ENCODE measurements around the gene FRK. TPM values are rescaled to one million over a fixed set of nuclear protein-coding genes. Genes with fewer than 3 reads are reported as not detected.

The FRK gene, protein sequence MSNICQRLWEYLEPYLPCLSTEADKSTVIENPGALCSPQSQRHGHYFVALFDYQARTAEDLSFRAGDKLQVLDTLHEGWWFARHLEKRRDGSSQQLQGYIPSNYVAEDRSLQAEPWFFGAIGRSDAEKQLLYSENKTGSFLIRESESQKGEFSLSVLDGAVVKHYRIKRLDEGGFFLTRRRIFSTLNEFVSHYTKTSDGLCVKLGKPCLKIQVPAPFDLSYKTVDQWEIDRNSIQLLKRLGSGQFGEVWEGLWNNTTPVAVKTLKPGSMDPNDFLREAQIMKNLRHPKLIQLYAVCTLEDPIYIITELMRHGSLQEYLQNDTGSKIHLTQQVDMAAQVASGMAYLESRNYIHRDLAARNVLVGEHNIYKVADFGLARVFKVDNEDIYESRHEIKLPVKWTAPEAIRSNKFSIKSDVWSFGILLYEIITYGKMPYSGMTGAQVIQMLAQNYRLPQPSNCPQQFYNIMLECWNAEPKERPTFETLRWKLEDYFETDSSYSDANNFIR
- 0.93 TPM for polyA plus RNA-seq (2012; ENCODE audit: missing spikeins)

DNA sequence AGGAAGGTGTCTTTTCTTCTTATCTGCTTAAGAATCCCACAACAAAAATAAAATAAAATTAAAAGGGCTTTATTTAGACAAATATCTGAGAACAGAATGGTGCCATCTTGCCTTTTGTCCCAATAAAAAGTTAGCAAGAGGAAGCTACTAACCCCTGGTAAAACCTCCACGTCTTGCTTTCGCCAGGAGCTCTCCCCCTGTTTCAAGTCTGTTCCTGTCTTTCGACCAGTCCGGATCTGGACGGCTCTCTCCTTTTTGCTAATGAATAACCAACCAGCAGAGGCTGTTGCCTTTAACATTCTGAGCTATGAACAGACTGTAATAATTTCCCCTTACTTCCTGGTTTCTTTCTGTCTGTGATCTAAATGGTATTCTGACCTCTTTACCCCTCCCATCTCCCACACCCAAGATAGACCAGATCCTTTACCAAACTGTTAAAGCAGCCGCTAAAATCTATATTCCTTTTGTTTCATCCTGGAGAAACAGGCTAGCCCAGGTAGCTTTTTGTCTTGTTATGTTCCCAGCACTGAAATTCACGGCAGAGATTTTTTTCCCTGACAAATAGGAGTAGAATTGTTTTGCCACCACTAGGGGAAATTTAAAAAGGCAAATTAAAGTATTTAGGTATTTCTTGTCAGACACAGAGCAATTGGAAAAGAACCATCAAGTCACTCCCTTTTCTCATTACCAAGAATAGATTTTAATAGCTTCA, at the start of gene FRK:
Gene FRK (minus strand): TSS at position 320 of the 712 bp plus-strand sequence. CDS start 580 bp downstream, outside the sequence.
- FAIRE-seq (no peak), DNase-seq (ENCODE audit: insufficient read length) (no peak)
- TF ChIP-seq POLR2A (IDR thresholded peaks at IDR 0.05; ENCODE audit: low read depth, low read length) (no peak), TAF1 (IDR thresholded peaks at IDR 0.05; ENCODE audit: borderline replicate concordance, low read depth, low read length) (no peak), POLR2AphosphoS5 (IDR thresholded peaks at IDR 0.05; ENCODE audit: low read depth, low read length) (no peak)

DNA sequence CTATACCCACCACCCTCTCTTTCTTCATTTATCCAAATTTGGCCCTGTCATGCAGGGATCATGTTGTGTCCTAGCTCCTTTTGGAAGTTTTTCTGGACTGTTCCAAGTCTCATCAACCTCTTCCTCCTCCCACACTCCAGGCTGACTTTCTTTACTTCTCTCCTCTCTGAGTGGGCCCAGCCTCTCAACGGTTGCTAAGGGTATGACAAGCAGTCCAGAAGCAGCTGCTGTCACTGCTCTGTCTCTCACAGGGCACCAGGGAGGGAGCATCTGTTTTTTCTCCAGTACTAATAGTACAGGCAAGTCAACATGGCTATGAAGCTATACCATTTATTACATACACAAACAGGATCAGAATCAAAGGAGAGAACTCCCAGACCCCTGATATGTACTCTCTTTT, 48.1 kb upstream of the FRK start:
- DNase-seq (ENCODE audit: insufficient read length) (no peak), FAIRE-seq (no peak)
- TF ChIP-seq POLR2A (IDR thresholded peaks at IDR 0.05; ENCODE audit: low read depth, low read length) (no peak), POLR2AphosphoS5 (IDR thresholded peaks at IDR 0.05; ENCODE audit: low read depth, low read length) (no peak), TAF1 (IDR thresholded peaks at IDR 0.05; ENCODE audit: borderline replicate concordance, low read depth, low read length) (no peak)

DNA sequence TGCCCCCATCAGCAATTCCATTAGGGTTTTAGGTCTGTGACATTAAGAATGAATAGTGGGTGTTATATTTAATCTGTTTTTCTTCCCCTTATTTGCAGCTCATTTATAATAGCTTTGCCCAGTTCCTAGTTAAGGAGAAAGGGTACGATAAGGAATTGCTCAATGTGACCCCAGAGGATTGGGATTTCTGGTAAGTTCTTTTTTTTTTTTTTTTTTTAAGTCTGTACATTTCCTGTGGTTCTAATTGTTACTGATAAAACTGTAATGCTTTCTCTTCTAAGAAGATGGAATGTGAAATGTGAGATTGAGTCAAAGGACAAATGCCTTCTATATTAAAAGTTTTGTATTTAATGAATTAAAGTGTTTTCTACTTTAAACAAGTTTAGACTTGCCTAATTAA, 45.5 kb upstream of the FRK start:
- FAIRE-seq (no peak), DNase-seq (ENCODE audit: insufficient read length) (no peak)
- TF ChIP-seq POLR2AphosphoS5 (IDR thresholded peaks at IDR 0.05; ENCODE audit: low read depth, low read length) (no peak), POLR2A (IDR thresholded peaks at IDR 0.05; ENCODE audit: low read depth, low read length) (no peak), TAF1 (IDR thresholded peaks at IDR 0.05; ENCODE audit: borderline replicate concordance, low read depth, low read length) (no peak)

DNA sequence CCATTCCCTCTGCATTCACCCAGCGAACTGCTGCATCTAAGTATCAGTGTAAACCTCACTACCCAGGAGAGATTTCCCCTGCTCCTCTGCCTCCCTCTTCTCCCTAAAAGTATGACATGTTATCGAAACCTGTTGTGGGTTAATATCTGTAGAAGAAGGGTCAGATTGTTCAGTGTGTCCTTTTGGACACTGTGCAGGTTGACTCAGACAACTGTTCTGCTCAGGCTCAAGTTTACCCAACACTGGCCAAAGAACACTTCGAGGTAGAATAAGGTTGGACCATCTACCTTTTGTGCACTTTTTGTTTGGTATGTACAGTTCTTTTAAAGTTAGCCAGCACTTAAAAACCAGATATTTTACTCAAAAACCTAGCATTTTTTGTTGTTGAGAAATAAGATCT, 44.6 kb upstream of the FRK start:
- TF ChIP-seq TAF1 (IDR thresholded peaks at IDR 0.05; ENCODE audit: borderline replicate concordance, low read depth, low read length) (no peak), POLR2A (IDR thresholded peaks at IDR 0.05; ENCODE audit: low read depth, low read length) (no peak), POLR2AphosphoS5 (IDR thresholded peaks at IDR 0.05; ENCODE audit: low read depth, low read length) (no peak)
- DNase-seq (ENCODE audit: insufficient read length) (no peak), FAIRE-seq (no peak)

DNA sequence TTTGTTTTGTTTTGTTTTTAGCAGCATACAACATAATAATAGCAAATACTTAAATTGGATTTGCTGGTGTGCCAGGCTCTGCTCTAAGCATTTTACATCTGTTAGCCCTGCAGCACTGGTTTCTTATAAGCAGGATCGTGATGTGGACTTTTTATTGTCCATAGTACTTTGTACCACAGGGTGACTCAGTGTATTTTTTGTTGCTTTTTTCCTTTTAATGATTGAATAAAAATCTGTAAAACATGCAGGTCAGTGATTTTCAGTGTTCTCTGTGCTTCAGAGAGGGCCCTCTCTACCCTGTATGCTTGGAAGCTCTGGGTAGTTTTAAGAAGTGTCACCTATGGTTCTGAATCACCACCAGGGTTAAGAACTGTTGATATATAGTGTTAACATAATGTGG, 43.9 kb upstream of the FRK start:
- TF ChIP-seq POLR2AphosphoS5 (IDR thresholded peaks at IDR 0.05; ENCODE audit: low read depth, low read length) (no peak), TAF1 (IDR thresholded peaks at IDR 0.05; ENCODE audit: borderline replicate concordance, low read depth, low read length) (no peak), POLR2A (IDR thresholded peaks at IDR 0.05; ENCODE audit: low read depth, low read length) (no peak)
- FAIRE-seq: no peak
- DNase-seq (ENCODE audit: insufficient read length): no peak

DNA sequence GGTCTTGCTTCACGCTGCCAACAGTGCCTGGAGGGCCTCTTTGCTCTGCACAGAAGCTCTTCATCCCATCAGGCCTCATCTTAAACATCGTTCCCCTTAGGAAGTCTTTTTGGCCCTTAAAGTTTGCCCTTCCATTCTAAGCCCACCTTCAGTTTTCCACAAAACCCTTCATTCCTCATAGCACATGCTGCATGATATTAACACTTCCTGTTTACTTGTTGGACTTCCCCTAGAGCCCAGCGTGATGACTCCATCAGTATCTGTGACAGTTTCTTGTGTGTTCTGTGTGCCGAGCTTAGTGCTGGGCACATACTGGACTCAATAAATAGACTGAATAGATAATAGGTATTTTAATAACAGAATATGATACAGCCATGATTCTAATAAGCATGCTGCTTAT, 42.2 kb upstream of the FRK start:
- TF ChIP-seq TAF1 (IDR thresholded peaks at IDR 0.05; ENCODE audit: borderline replicate concordance, low read depth, low read length): no peak
- no peak for TF ChIP-seq POLR2A (IDR thresholded peaks at IDR 0.05; ENCODE audit: low read depth, low read length)
- TF ChIP-seq POLR2AphosphoS5 (IDR thresholded peaks at IDR 0.05; ENCODE audit: low read depth, low read length): no peak
- peak; percentile 61 for FAIRE-seq
- no peak for DNase-seq (ENCODE audit: insufficient read length)

DNA sequence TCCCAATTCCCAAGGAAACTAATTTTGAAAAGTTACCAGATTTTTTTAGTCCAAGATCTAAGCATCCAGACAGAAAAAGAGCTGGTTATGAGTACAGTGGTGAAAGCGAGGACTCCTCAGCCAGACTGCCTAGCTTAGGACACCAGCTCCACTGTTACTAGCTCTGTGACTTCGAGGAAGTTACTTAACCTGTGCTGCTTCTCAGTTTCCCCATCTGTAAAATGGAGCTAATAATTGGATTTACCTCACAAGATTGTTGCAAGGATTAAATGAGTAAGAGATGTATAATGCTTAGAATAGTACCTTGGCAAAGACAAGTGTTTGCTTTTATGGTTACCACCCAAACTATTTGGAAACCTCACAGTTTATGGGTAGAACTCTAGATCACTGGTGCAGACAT, 41.1 kb upstream of the FRK start:
- DNase-seq (ENCODE audit: insufficient read length) (no peak), FAIRE-seq (peak; percentile 21)
- TF ChIP-seq TAF1 (IDR thresholded peaks at IDR 0.05; ENCODE audit: borderline replicate concordance, low read depth, low read length) (no peak), POLR2AphosphoS5 (IDR thresholded peaks at IDR 0.05; ENCODE audit: low read depth, low read length) (no peak), POLR2A (IDR thresholded peaks at IDR 0.05; ENCODE audit: low read depth, low read length) (no peak)

DNA sequence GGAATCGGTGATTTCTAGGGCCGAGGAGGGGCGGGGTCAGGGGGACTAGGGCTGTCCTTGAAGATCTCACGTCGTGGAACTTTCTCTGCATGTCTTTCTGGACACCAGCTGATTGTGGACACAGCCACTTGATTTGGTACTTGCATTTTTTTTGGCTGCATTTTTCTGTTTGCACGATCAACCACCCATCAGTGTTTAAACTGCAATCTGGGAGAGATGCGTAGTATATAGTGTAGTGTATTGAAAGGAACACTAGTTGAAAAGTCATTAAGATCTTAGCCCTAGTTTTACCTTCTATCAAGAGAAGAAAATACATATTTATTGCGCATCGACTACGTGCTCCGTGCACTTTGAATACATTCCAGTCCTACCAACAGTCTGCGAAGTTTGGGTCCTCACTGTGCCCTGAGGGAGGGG, 40.6 kb upstream of the FRK start:
- FAIRE-seq (no peak), DNase-seq (ENCODE audit: insufficient read length) (no peak)
- TF ChIP-seq POLR2A (IDR thresholded peaks at IDR 0.05; ENCODE audit: low read depth, low read length): no peak
- TF ChIP-seq POLR2AphosphoS5 (IDR thresholded peaks at IDR 0.05; ENCODE audit: low read depth, low read length): no peak
- TF ChIP-seq TAF1 (IDR thresholded peaks at IDR 0.05; ENCODE audit: borderline replicate concordance, low read depth, low read length): no peak

DNA sequence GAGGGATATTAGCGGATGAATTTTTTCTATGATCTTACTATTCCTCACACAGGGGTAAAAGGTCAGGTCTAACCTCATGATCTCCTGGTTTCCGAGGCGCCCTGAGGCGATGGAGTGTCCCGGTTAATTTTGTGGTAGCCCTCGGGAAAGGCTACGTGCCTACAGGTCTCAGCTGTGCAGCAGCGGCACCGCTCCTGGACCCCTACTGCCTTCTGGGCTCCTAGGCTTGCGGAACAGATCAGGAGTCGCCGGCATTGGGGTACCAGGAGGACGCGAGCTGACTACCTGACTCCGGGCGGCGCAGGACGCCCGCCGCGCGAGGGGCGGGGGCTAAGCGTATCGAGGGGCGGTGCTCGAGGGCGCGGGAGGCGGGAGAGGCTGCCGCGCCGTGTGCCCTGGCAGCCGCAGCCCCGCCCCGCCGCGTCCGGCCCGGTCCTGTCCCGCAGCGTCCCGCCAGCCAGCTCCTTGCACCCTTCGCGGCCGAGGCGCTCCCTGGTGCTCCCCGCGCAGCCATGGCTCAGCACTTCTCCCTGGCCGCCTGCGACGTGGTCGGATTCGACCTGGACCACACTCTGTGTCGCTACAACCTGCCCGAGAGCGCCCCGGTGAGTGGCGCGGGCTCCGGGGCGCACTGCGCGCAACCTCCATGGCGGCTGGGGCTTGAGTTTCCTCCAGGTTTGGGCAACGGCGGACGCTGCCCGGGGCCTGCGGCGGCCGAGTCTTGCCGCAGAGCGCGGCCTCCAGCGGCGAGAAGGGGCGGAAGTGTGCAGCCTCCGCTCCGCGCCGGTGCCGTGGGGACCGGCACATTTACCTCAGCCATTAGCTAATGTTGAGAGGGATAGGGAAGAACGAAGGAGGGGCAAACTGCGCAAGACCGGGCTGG, 40.0 kb upstream of the FRK start, which contains the start of gene NT5DC1:
Gene NT5DC1 (plus strand): TSS at position 435 of the 883 bp plus-strand sequence. CDS start 78 bp downstream, at position 513.
- DNase-seq (ENCODE audit: insufficient read length): peak; percentile 81
- FAIRE-seq: peak; percentile 97
- TF ChIP-seq POLR2AphosphoS5 (IDR thresholded peaks at IDR 0.05; ENCODE audit: low read depth, low read length): peak; percentile 89
- TF ChIP-seq POLR2A (IDR thresholded peaks at IDR 0.05; ENCODE audit: low read depth, low read length): peak; percentile 87
- no peak for TF ChIP-seq TAF1 (IDR thresholded peaks at IDR 0.05; ENCODE audit: borderline replicate concordance, low read depth, low read length)

DNA sequence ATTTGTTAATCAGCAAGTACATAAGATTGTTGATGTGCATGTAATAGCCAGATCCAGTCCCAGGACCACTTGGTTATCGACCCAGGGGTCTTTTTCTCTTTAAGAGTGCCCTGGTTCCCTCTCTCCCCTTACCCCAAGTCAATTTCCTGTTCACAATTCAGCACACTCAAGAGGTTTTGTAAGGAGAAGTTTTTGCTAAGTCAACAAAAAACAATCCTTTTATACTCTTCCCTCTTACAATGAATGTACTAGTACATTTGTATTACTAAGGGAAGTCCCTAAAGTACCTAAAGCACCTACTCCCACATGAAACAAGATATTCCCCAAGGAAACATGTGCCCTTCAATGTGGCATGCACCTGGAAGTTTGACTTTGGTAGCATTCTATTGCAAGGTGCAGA, 38.3 kb upstream of the FRK start:
- FAIRE-seq: no peak
- no peak for DNase-seq (ENCODE audit: insufficient read length)
- TF ChIP-seq POLR2A (IDR thresholded peaks at IDR 0.05; ENCODE audit: low read depth, low read length) (no peak), TAF1 (IDR thresholded peaks at IDR 0.05; ENCODE audit: borderline replicate concordance, low read depth, low read length) (no peak), POLR2AphosphoS5 (IDR thresholded peaks at IDR 0.05; ENCODE audit: low read depth, low read length) (no peak)

Measured in GM12892 (cell line).